Stimulated activated CD4-positive, alpha-beta T cell treated with anti-CD3 and anti-CD28 coated beads, TNF-alpha, amount 100 ng/mL, for 24 hours (primary cell): ENCODE results near the gene MCF2L2.
"Not testable (repeated sequence)": the region's sequence is repeated elsewhere in the genome, so short reads cannot be mapped to it uniquely, and the experiment has no call there.

ENCODE experiments used
- DNase-seq, 3 experiments: peaks; one replicate each; pipeline ENCODE4 v3.0.0-alpha.2; 2020; ENCODE audit warnings: low read depth in 3 of 3

Gene MCF2L2

DNA sequence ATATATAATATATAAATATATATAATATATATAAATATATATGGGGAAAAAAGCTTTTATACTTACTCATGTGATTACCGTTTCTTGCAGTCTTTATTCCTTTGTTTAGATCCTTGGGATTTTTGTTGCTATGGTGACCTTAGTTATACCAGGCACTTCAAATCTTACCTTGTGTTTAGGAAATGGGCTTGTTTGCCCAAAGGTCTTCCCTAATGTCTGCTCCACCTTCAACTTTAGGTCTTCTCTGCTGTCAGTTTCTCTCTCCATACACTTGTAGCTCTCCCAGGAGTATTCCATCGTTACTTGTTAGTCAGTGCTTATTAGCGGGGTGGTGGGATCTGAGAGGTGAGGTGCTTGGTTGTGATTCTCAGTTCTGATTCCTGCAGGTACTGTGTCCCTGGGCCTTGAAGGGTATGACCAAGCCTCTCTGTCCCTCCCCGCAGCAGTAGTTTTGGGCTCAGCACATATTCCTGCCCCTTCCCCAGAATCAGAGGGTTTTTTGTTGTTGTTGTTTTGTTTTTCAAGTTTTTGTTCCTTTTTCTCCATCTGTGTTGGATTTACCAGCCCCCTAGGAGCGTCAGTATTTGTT is 256.3 kb downstream of the MCF2L2 start:
- DNase-seq: no peak

DNA sequence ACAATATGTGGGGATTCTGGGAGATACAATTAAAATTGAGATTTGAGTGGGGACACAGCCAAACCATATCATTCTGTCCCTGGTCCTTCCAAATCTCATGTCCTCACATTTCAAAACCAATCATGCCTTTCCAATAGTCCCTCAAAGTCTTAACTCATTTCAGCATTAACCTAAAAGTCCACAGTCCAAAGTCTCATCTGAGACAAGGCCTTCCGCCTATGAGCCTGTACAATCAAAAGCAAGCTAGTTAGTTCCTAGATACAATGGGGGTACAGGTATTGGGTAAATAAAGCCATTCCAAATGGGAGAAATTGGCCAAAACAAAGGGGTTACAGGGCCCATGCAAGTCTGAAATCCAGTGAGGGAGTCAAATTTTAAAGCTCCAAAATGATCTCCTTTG is 260.4 kb downstream of the MCF2L2 start:
- DNase-seq: not testable (repeated sequence)

GRCh38 chr3:183163563-183163962 is 264.9 kb downstream of the MCF2L2 start:
- DNase-seq: no peak

- DNase-seq: no peak
Observed at GRCh38 chr3:183161552-183162336, 266.7 kb downstream of the MCF2L2 start.

GRCh38 chr3:183160616-183161015 is 267.8 kb downstream of the MCF2L2 start:
- no peak for DNase-seq

DNA sequence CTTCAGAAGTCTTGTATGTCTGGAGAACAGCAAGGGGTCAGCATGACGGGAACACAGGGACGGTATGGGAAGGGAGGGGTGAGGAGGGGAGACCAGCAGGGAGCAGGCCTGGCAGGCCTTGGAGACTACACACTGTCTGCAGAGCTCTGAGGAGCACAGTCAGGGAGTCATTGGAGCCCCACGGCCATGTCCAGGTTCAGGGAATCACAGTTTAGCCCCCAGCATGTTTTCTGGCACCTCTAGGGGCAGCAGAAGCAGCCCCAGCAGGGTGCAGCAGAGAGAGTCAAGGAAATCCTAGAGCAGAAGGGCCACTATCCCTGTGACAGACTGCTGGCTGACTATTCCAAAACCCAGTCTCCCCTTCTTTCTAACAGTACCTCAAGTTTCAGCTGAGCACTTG is 269.1 kb downstream of the MCF2L2 start:
- DNase-seq: no peak

DNA sequence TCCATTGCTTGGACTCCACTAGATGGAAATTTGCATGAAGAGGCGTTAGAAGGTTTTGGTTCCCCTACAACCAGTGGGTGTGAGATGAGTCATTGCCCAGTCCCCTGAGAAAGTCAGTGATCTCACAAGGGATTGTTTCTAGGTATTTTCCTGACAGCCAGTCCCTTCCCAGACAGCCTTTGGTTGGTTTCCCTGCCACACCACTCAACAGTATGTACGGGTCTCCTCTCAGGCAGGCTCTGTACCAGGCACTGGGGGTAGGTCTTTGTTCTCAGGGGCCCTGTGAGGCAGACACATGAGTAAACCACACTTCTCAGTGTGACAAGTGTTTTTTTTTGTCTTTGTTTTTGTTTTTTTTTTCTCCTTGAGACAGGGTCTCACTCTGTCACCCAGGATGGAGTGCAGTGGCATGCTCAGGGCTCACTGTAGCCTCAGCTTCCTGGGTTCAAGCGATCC is 269.8 kb downstream of the MCF2L2 start:
- peak in 2 of 3 experiments; percentile 37 to 43 for DNase-seq

- no peak for DNase-seq
Observed at GRCh38 chr3:183158113-183158512, 270.3 kb downstream of the MCF2L2 start.

DNA sequence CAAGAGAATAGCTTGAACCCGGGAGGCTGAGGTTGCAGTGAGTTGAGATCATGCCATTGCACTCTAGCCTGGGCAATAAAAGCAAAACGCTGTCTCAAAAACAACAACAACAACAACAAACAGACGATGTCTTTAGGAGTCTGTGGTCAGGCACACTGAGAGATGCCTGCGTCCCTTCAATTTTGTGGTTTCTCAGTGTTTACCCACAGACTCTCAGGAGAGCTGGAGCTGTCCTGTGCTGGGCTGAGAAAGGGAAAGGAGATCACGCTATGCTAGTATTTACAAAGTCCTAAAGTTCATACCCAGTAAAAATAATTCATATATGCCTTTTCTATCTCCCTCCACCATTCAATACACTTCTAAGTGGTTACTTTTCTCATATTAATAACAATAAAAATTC is 272.2 kb downstream of the MCF2L2 start:
- DNase-seq: no peak

DNA sequence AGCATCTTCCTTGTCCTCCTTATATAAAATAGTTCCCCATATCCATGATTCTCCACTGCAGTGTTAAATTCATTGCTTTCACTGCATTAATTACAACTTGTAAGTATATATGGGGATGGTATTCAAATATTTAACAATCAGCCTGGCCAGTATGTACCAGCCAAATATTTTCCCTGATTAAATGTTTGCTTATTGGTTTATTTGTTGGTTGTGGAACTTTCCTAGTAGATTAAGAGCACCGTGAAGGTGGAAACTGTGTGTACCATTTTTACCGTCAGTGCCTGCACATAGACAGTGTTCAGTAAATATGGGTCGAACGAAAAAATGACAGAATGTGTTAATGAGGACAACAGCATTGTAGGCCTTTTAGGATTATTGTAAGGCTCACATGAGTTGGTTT is 272.9 kb downstream of the MCF2L2 start:
- no peak for DNase-seq

- DNase-seq: no peak
Observed at GRCh38 chr3:183153210-183153950, 275.0 kb downstream of the MCF2L2 start.

DNA sequence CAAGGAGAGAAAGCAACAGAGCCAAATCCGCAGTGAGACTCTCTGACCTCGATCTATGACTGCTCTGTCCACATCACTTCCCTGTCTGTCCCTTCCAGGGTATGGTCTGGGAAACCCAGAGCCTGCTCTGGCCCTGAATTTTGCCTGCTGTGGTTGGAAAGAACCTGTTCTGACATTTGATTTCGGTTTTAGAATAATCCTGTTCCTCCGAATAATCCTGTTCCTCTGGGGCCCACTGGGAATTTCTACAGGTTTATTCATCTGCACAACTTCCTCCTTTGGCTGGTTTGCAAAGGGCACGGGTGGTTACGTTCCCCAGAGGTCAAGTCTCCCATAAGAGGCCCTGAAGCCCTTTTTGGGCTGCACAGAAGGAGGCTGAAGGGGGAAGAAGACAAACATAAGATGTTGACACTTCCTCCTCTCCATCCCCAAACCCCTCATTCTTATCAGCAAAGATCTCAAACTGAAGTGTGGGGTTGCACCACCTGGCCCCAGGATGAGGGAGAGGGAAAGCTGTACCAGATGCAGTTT is 276.5 kb downstream of the MCF2L2 start:
- DNase-seq: no peak

DNA sequence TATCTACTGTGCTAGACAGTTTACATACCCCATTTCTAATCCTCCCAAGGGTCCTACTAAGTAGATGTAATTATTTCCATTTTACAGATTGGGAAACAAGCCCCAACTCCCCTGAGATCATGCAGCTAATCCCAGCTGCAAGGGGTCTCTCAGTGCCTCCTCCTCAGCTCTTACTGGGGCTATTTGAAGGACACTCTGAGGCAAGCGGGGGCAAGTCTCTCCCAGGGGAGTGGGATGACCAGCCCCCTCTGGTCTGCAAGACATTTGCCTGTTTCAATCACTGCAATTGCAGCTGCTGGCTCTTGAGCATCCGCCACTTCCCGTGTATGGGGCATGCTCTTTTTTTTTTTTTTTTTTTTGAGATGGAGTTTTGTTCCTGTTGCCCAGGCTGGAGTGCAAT is 277.3 kb downstream of the MCF2L2 start:
- DNase-seq: no peak

GRCh38 chr3:183149915-183150750 is 278.3 kb downstream of the MCF2L2 start:
- DNase-seq: no peak

DNA sequence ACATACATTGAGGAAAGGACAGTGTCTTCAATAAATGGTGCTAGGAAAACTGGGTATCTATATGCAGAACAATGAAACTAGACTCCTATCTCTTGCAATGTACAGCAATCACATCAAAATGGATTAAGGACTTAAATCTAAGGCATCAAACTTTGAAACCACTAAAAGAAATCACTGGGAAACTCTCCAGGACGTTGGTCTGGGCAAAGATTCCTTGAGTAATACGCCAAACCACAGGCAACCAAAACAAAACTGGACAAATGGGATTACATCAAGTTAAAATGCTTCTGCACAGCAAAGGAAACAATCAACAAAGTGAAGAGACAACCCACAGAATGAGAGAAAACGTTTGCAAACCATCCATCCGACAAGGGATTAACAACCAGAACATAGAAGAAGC is 280.4 kb downstream of the MCF2L2 start:
- DNase-seq: no peak

DNA sequence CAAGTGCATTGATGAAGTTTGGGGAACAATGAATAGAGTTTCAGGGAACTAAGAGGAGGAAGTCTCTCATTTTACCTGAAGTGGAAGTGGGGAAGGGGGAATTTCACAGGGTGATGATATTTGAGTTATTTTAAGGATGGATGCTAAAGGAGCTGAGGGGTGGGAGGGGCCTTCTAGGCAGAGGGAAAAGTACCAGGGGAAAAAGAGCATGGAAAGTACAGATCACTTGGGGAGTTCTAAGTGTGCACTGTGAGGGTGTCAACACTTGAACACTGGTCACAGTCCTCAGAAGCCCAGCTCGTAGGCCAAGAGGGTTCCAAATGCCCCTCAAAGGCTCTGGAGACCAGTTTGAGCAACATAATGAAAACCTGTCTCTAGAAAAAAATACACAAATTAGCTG is 284.1 kb downstream of the MCF2L2 start:
- no peak for DNase-seq

DNA sequence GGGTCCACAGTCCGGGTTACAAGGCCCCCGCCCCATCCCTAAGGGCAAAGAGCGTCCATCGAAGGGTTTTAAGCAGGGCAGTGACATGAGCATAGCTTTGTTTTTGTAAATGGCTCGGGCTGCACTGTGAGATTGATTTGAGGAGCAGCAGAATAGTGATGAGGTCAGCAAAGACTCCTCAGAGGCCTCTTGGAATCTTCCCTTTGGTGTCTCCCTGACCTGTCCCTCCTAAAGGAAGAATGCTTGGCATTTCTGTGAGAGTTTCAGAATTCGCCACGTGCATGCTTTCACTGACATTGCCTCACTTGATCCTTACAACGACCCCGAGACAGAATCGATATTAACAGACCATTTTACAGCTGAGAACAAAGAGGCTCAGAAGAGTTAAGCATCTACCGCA is 286.2 kb downstream of the MCF2L2 start:
- no peak for DNase-seq

DNA sequence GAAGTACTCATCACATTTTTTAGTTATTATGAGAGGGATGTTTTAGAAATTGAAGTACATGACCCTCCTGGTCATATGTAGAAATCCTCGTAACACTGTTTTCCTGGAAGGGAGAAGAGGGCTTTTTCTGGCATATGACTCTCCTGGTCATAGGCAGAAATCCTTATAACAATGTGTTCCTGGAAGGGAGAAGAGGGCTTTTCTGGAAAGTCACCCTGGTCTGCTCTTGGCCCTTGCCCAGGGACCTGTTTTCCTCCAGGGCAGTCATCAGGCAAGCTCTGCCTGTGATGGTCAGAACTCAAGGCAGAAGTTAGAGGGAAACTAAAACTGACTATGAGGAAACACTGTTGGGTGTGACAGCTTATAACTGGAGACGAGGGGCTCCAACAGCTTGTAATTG is 293.6 kb downstream of the MCF2L2 start:
- DNase-seq: no peak

GRCh38 chr3:183132409-183132808 is 296.0 kb downstream of the MCF2L2 start:
- DNase-seq: no peak

DNA sequence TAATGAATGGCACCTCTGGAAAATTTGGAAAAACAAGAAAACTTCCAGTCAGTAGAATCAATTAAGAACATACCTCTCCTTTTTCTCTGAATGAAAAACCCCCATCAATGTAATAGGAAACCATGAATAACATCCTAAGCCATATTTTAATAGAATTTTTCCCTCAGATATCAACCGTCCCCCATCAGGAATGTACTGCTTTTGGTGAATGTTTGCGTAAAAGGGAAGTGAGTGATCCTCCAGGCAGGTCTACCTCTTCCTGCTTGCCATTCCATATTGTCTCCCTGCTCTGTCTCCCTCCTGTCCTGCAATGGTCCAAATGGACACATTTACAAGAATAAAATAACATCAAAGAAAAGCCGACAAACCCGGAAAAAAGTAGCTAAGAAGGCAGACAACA is 296.7 kb downstream of the MCF2L2 start:
- no peak for DNase-seq

DNA sequence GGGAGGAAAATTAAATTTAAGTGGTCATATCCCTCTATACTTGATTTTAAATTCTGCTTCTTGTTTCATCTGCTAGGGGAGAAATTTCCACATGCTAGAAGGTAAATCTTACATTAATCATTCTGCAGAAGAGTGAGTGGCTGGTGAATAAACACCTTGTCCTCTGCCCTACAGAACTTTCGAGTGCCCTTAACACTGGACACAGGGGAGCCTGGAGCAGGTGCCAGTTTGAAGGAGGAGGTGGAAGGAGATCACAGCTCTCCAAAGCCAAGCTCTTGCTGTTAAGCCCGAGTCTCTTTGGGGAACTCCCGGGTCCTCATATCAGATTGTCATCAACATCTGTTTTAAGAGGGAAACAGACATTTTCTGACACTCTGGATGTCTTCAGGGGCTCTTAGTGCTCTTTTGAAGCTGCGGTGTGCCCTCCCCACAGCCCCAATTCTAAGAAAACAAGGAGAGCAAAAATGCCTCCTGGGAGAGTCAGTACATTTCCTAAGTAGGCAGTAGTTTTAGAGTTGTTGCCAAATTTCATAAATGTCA is 297.2 kb downstream of the MCF2L2 start:
- no peak for DNase-seq
